HG02763 (cell line): ENCODE data around the gene SHF.
A peak's percentile ranks its signal among the peaks of the same experiment; 100 is the strongest.

ENCODE experiments used
- ATAC-seq: cut with Tn5 transposase; IDR thresholded peaks from one replicate; pipeline ENCODE4 v1.9.1; 2021; ENCODE audit warnings: mild to moderate bottlenecking, moderate library complexity; ENCODE audit not compliant: unreplicated experiment

The SHF gene

DNA sequence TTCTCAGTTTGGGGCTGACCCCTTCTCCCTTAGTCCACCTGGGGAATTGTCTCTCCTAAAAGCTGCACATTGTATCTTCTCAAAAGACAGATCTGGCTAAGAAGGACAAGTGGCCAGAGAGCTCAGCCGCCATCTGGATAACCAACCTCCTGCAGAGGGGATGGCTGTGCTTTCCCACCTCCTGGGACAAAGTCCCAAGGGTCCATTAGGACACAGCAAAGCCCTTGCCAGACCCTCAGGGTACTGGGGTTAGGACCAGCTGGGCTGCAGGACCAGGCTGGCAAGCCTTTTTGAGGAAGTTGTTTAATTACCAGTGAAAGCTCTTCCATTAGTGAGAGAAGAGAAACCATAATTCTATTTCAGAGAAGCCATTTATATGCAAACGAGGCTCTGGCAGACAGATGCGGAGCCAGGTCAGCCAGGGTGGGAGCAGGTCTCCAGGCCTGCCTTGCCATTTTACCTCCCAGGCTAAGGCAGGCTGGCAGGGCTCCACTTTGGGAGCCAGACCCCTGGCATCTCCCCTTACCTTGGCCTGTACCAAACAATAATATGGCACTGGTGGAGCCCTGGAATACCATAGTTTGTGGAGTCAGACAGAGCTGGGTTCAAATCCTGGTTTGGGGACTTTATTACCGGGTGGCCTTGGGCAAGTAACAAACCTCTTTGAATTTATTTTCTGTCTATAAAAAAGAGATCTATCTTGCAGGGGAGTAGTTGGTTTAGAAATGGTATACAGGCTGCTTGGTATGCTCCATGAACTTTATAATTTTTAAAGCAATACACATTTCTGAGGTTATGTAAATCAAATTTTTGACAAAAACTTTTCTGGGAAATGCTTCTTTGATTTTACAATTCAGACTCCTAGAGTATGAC is 17.9 kb downstream of the SHF start:
- no peak for ATAC-seq

DNA sequence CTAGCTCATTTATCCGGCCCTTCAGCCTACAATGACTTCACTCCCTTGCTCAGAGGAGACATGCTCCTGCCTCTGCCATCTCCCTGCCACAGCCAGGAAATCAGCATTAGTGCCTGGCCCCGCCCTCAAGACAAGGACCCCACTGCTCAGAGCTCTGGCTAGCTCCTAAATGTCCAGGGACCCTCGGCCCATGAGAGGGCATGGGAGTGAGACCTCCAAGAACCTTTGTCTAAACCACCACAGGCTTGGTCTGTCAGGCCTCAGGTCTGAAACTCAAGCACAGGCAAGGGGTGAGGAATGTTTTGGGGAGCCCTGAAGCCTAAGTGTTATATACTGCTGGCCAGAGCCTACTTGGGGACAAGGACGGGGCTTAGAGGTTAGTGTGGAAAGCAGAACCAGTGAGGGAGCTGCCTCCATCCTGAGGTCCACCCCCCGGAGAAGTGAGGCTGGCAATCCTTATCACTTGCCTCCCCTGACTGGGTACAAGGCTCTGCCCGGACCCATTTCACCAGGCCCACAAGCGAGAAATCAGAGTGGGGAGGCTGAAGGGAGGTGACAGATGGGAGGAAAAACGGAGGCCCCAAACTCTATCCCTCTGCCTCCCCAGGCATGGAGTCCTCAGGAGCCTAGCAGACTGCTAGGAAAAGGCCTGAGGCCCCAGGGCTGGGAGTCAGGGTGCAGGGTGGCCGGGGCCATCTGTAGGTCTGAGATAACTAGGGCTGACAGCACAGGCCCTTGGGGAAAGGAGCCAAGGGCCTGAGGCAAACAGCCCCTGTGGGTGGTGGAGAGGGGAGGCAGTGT is 18.8 kb downstream of the SHF start:
- no peak for ATAC-seq

DNA sequence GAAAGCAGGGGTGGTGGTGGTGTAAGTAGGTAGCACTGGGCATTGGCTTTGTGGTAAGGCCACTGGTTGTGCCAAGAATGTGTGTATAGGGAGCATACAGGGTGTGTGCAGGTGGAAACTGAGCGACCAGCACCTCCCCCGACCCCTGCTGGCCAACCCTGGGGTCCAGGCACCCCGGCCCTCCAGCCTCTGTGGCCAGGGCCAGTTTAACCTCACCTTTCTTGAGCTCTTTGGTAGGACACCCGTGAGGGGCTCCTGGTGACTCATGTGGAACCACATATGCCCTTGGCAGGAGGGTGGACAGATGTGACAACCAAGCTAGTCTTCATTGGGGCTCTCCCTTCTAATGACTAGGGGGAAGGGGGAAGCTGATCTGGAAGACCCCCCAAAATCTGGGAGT is 19.5 kb downstream of the SHF start:
- no peak for ATAC-seq

DNA sequence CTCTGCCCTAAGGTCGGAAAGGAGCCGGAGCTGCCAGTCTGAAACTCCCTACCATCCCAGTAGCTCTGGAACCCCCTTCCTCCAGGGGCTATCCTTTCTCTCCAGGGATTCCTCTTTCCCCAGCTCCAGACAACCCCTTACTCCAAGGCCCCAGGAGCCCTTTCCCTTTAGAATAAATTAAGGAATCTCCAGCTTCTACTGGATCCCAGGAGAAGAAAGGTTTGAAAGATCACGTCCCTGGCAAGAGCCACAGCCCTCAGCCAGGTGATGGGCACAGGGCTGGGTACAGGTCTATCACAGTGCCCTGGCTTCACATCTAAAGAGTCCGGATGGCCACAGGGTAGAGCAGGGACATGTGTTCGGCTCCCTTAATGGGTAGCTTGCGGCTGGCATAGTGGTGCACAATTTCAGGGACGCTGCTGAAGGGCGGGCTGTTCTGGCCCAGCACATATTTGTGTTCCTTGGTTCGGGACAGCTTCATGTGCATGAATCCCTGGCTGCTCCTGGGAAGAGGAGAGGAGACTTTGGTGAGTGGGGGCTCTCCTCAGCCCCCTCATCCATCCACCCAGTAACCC is 20.0 kb downstream of the SHF start:
- no peak for ATAC-seq

DNA sequence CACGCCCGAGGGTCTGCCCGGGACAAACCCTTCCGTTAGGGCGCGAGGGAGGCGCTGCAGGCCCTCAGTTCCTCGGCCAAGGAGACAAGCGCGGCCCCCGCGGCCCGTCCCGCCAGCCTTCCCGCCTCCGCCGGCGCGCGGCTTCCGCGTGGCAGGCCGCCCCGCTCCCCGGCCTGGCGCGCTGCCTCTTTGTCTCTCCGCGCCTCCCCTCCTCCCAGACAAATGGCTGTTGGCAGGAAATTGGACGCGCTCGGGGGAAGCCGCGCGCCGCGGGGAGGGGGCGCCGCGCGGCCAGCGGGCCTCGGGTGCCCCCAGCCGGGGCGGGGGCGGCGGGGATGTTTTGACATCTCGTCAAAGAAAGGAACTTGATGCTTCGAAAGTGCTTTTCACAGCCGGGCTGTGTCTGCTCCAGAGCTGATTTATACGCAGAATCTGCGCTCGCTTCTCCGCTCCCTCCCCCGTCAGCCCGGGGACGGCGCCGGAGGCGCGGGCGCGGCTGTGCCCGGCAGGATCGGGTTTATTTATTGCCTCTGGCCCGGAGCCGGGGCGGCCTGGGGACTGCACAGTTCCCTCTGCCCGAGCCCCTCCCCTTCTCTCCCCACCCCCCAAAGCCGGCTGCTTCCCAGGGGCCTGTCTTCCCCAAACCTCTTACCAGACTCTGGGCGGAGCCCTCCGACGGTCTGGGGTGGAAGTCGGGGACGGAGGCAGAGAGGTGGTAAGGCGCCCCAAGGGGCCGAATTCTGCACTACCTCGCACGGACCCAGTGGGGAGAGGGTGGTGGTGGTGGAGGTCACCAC is 20.7 kb downstream of the SHF start:
- ATAC-seq, result peak; percentile 90

DNA sequence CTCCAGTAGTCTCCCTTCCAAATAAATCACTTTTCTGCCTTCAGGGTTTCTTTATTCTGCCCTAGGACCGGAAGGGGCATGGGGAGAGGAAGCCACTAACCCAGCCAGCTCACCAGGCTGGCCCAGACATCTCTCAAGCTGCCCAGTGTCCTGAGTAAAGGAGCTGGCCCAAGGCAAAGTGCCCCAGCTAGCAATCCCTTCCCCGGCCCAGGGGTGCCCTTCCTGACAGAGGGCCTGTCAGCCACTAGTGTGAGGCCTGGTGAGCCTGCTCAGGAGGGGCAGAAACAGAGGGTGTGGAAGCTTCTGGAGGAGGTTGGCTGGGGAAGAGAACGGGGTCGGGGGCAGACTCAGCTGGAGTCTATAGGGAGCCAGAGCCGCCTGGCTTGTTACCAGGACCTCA is 22.2 kb downstream of the SHF start:
- no peak for ATAC-seq

DNA sequence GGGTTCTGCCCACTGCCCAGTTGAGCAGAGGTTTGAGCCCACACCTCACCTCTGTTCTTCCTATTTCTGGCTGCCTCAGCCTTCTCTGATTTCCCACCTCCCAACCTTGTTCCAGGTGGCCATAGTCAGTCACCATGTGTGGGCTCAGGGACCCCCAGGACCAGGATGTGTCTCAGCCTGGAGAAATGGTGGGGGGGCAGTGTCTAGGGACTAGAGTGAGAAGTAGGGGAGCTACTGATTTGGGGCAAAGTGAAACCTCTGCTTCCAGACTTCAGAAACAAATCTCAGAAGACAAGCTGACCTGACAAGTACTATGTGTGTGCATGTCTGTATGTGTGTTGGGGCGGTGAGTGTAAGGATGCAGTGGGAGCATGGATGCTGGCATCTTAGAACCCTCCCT is 22.9 kb downstream of the SHF start:
- ATAC-seq, result no peak

DNA sequence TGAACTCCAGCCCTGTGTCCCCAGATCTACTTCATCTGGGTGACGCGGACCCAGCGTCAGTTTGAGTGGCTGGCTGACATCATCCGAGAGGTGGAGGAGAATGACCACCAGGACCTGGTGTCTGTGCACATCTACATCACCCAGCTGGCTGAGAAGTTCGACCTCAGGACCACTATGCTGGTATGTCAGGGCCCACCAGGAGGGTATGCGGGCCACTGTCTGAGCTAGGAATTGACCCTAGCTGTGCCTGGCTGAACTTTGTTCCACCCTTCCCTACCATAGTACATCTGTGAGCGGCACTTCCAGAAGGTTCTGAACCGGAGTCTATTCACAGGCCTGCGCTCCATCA is 24.3 kb downstream of the SHF start:
- no peak for ATAC-seq

DNA sequence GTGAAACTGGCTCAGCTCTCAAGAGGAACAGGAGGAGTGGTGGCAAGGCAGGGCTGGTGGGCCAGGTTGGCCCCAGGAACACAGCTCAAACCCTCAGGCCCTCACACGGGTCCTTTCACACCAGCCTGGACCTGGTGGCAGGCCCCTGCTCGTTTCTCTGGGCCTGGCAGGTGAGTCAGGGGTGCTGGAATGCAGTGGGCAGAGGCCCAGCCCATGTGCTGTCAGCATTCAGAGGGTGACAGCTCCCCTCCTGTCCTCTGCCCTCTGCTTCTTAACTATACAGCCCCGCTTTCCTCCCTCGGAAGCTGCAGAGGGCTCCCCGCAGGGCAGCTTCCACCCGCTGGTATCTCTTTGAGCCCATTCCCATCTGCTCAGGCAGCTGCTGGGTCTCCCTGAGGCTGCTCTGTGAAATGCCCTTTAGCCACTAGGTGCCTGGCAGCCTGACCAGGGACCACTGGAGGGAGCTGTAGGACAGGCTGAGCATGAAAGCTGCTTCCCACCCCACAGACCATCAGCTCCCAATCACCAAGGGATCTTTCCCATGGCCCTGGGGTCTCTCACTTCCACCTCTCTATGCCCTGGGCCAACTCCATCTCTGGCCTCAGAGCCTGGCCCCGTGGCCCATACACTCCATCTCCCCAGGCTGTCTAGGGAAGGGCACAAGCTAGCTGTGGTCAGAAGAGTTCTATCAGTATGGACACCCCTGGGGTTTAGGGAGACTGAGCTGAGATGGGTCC is 24.8 kb downstream of the SHF start:
- peak; percentile 30 for ATAC-seq

DNA sequence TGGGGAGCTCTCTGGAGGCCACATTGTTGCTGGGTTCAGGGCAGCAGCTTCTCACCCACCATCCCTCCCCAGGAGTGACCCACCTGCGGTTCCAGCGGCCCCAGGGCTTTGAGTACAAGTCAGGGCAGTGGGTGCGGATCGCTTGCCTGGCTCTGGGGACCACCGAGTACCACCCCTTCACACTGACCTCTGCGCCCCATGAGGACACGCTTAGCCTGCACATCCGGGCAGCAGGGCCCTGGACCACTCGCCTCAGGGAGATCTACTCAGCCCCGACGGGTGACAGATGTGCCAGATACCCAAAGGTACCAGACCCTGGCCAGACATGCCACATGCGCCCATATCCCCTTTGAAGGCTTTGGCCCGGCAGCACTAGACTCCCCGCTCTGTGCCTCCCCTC is 26.1 kb downstream of the SHF start:
- ATAC-seq, result no peak

DNA sequence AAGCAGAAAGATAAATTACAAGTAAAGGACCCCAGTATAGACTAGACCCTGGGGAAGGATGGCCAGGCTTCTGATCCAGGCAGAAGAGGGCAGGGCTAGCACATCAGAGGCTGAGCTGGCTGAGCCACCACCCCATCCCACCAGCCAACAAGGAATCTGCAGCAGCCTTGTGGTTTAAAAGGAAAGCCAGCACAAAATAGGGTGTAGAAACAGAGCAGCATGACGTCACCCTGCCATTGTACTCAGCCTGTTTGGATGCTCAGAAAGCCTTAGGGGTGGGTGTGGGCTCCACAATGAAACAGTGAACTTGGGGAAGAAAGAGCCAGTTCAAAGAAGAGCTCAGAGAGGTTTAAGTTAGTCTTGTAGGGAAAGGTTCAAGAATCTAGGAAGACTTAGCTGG is 29.8 kb downstream of the SHF start:
- ATAC-seq, result no peak

DNA sequence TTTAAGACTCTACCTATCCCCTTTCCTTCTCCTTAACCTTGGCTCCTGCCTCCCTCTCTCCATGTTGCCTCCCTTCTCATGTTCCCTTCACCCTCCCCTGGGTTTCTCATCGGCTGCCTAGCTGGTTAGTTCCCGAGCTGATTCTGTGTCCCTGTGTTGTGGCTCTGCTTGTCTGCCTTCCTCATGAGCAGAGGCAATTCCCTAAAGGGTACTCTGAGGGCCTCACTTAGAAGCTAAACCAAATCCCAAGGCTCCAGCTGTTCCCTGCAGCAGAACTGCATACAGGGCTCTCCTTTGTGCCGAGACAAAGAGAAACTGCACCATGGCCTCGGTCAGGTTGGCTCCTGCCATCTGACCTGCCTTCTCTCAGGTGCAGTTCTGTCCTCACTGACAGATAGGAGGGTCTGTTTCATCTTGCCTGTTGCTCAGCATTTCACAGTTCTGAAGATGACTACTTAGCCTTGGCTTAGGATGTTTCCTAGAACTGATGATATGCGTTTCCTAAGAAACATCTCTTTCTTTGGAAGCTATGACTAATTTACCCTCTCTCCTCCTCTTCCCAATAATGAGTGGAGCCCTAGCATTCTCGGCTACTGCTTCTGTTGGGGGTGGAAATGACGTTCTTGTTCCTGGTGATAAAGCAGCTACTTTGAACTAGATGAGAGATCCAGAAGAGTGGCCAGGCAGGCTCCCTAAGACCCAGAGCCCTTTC is 30.9 kb downstream of the SHF start:
- ATAC-seq, result no peak

DNA sequence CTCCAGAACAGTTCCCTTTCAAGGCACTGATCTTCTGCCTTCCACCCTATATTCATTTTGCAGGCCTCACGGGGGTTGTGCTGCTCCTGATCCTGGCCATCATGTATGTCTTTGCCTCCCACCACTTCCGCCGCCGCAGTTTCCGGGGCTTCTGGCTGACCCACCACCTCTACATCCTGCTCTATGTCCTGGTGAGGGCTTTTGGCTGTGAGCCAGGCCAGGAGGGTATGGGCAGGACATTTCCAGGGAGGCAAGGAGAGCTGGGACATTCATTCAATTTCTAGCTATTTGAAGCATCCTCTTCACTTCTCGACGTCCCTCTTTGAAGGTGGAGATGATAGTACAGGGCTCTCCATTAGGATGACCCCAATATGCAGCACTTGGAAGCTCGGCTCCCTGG is 32.0 kb downstream of the SHF start:
- no peak for ATAC-seq

DNA sequence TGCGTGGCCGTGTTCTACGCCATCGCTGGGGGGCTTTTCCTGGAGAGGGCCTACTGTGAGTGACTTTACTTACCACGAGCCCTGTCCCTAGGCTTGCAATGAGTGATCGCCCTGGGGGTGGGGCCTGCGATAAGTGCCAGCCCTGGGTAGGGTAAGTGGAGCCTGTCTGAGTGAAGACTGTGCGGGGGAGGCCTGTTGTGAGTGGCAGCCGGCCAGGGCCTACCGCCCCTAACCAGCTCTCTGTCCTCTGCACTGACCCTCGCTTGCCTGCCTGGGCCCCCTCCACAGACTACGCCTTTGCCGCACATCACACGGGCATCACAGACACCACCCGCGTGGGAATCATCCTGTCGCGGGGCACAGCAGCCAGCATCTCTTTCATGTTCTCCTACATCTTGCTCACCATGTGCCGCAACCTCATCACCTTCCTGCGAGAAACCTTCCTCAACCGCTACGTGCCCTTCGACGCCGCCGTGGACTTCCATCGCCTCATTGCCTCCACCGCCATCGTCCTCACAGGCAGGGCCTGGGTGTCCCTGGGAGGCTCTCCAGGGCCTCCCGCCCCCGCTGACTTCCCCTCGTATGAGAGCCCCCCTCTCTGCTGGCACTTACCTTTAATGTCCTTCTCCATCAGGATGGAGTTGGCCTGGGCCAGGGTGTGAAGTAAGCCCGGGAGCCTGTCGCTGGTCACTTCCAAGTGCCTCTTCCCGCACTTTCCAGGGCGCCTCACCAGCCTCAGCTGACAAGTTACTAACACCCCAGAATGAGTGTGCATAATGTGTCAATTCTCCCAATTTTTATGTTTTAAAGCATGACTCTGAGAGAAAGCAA is 35.6 kb downstream of the SHF start:
- no peak for ATAC-seq

DNA sequence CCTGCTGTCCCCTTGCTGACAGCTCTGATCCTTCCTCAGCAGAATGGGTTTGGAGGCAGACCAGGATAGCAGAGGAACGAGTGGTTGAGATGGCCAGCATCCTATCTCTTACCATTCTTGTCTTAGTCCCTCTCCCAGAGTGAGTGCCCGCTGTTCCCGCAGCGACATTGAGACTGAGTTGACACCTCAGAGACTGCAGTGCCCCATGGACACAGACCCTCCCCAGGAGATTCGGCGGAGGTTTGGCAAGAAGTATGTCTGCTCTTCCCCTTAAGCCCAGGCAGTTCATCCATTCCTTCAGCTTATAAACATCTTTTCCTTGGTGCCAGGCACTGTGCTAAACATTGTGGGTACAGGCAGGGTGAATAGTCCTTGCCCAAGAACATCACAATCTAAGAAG is 36.8 kb downstream of the SHF start:
- no peak for ATAC-seq

DNA sequence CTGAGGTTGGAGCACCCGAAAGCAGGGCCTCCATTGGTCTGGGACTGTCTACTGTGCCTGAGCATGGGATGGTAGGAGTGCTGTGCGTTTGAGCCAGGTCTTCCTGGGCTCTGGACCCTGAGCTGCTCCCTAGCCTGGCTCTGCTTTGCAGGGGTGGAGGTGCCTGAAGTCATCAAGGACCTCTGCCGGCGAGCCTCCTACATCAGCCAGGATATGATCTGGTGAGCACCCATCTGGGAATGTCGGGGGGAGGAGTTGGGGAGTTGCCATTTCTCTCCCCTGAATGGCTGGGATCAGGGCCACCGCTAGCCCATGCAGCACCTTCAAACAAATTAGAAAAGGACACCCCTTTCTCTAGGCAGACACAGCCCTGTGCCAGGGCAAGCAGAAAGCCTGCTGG is 37.3 kb downstream of the SHF start:
- ATAC-seq, result no peak

DNA sequence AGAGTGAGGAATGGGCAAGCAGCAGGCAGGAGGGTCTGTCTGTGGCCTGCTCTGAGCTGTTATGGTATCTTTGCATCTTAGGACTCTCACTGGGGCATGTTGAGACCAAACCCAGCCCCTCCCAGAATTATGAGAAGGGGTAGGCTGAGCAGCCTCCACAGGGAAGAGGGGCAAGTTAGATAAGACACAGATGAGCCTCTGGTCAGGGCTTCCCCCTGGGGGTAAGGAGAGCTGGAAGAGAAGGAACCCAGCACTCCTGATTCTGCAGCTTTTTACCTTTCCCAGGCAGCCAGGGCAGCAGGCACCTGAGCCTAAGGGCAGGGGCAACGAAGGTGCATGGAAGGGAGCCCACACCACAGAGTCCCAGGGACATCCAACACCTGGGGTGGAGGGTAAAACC is 38.7 kb downstream of the SHF start:
- no peak for ATAC-seq

DNA sequence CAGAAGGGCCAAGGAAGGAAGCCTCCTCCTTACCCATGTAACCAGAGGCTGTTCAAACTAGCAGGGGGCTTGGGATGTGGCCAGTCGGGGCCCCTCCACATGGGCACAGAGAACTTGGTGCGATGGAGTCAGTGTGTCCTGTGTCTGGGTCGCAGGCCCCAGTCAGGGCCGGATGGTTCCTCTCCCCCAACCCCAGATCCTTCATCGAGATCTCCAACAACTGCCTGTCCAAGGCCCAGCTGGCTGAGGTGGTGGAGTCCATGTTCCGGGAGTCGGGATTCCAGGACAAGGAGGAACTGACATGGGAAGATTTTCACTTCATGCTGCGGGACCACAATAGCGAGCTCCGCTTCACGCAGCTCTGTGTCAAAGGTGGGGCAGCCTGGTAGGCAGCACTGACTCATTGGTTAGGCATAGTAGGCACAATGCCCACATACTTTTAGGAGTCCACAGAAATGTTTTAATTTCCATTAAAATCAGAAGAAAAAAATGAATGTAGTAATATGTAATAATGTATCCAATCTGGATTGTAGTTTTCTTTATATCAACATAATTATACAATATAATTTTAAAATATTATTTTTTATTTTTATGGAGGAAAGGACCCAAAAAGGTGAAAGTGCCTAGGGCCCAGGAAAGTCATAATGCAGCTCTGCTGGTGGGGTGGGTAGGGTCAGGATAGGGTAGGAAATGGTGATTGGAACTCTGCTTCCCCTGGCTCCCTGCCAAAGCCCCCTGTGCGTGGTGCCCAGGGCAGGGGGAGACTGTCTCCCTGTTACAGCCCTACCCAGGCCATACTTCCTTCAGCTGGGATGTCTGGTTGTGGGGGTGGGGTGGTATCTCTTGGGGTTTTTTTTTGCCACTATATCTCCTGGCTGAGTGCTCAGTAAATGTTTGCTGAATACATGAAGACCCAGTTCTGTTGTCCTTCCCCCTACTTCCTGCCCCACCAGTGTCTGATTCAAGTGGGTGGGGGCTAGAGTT is 39.4 kb downstream of the SHF start:
- no peak for ATAC-seq
